CD8-positive, alpha-beta memory T cell (primary cell): Measurements from ENCODE around the gene PLA1A. TPM values are rescaled to one million over a fixed set of nuclear protein-coding genes. Genes with fewer than 3 reads are reported as not detected.
"Not testable (repeated sequence)": the region's sequence is repeated elsewhere in the genome, so short reads cannot be mapped to it uniquely, and the experiment has no call there.

Source experiments
- CTCF ChIA-PET: fragments of 350-600 bp; sonication (Branson Sonifier 250); formaldehyde crosslinking; loops from one replicate; lab custom pipeline; 2021; ENCODE audit warnings: antibody characterized with exemption; lab: Charles Lee
- POLR2A ChIA-PET: fragments of 350-600 bp; sonication (Branson Sonifier 250); formaldehyde crosslinking; loops from one replicate; lab custom pipeline; 2021; ENCODE audit warnings: antibody characterized with exemption; lab: Charles Lee
- DNase-seq, 5 donors: peaks; one replicate each; pipeline versions ENCODE4 v3.0.0 to v3.0.0-alpha.2; 2020 to 2022; ENCODE audit warnings: mixed read lengths in 1 of 5
- H3K27ac ChIP-seq: one replicate; pipeline ENCODE4 v1.7.0; 2013; ENCODE audit warnings: low read depth, mild to moderate bottlenecking, low read length, moderate library complexity
- H3K27me3 ChIP-seq: 2 replicates; pipeline ENCODE4 v1.7.0; 2013; ENCODE audit warnings: low read length, mild to moderate bottlenecking; ENCODE audit not compliant: insufficient read depth, poor library complexity, severe bottlenecking
- H3K36me3 ChIP-seq: 2 replicates; pipeline ENCODE4 v1.7.0; 2013; ENCODE audit warnings: mild to moderate bottlenecking, low read length, moderate library complexity; ENCODE audit not compliant: insufficient read depth
- H3K4me1 ChIP-seq: 2 replicates; pipeline ENCODE4 v1.7.0; 2013; ENCODE audit warnings: mild to moderate bottlenecking, low read length, moderate library complexity; ENCODE audit not compliant: insufficient read depth
- H3K4me3 ChIP-seq: 2 replicates; pipeline ENCODE4 v1.7.0; 2013; ENCODE audit warnings: mild to moderate bottlenecking, low read length
- H3K9me3 ChIP-seq: 2 replicates; pipeline ENCODE4 v1.7.0; 2013; ENCODE audit warnings: mild to moderate bottlenecking, low read length
- H3K27ac Mint-ChIP-seq, 8 donors: one replicate each; pipeline ENCODE4 v1.8.0; 2020 to 2021; ENCODE audit warnings: mixed read lengths in 8 of 8, mild to moderate bottlenecking in 6 of 8, inconsistent platforms in 3 of 8, moderate library complexity in 3 of 8
- H3K27me3 Mint-ChIP-seq, 2 donors: one replicate each; pipeline ENCODE4 v1.8.0; 2020 to 2021; ENCODE audit warnings: mixed read lengths in 2 of 2, mild to moderate bottlenecking in 1 of 2, moderate library complexity in 1 of 2
- H3K36me3 Mint-ChIP-seq, 3 donors: one replicate each; pipeline ENCODE4 v1.8.0; 2020 to 2021; ENCODE audit warnings: mixed read lengths in 3 of 3, inconsistent platforms in 1 of 3, mild to moderate bottlenecking in 1 of 3
- H3K4me1 Mint-ChIP-seq, 3 donors: one replicate each; pipeline ENCODE4 v1.8.0; 2020 to 2021; ENCODE audit warnings: mixed read lengths in 3 of 3, inconsistent platforms in 1 of 3, mild to moderate bottlenecking in 1 of 3
- H3K4me3 Mint-ChIP-seq, 7 donors: one replicate each; pipeline ENCODE4 v1.8.0; 2020 to 2021; ENCODE audit warnings: mixed read lengths in 7 of 7, mild to moderate bottlenecking in 6 of 7, moderate library complexity in 4 of 7, inconsistent platforms in 2 of 7
- H3K9me3 Mint-ChIP-seq, 5 donors: one replicate each; pipeline ENCODE4 v1.8.0; 2020 to 2022; ENCODE audit warnings: mixed read lengths in 5 of 5, mild to moderate bottlenecking in 3 of 5, moderate library complexity in 2 of 5, inconsistent platforms in 1 of 5
- polyA plus RNA-seq: library from polyadenylated mRNA; unstranded; fragments of 300-500 nt; fragmentation: Illumina TruSeq; gene quantifications from one replicate; pipeline ENCODE4 v1.2.3, GENCODE V29; 2021
- total RNA-seq, 2 experiments: library from RNA; stranded (reverse); gene quantifications; one replicate each; pipeline ENCODE4 v1.2.3, GENCODE V29; 2021

Gene PLA1A
- total and polyA plus RNA-seq, 3 experiments from 2014 or later, result 0.16 TPM; not detected in 2

DNA sequence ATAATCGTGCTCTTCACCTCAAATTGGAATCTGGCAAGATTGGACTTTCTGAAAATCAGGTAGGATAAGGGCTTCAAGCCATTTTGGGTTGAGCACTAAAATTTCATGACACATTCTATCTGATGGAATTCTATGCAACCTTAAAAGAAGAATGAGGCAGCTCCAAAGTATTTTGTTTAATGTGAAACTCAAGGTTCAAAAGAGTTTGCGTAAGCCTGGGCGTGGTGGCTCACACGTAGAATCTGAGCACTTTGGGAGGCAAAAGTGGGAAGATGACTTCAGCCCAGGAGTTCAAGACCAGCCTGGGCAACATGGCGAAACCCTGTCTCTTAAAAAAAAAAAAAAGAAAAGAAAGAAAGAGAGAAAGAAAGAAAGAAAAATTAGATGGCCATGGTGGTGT lies 3.6 kb upstream of the PLA1A start:
- Histone ChIP-seq H3K9me3 (no peaks in the 10 kb centered on the region), H3K36me3 (no peaks in the 10 kb centered on the region), H3K4me3 (no peak overlapping the region), H3K27me3 (no peaks in the 10 kb centered on the region), H3K27ac (no peak overlapping the region), H3K4me1 (no peaks in the 10 kb centered on the region)
- Mint-ChIP-seq H3K4me3 (no peak overlapping the region), H3K27ac (no peak overlapping the region), H3K36me3 (no peaks in the 10 kb centered on the region), H3K27me3 (peaks cover 6 to 10% of the 10 kb centered on the region in 2 donors), H3K4me1 (no peaks in the 10 kb centered on the region), H3K9me3 (no peaks in the 10 kb centered on the region)
- no peak for DNase-seq
- ChIA-PET POLR2A (no interaction called here), CTCF (no interaction called here)

DNA sequence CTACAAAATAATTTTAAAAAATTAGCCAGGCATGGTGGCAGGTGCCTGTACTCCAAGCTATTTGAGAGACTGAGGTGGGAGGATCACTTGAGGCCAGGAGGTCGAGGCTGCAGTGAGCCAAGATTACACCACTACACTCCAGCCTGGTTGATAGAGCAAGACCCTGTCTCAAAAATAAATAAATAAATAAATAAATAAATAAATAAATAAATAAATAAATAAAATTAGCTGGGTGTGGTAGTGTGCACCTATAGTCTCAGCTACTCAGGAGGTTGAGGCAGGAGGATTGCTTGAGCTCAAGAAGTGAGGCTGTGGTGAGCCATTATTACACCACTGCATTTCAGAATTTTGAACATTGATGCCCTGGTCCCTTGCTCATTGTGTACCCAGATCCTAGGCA lies 2.8 kb upstream of the PLA1A start:
- H3K27ac ChIP-seq, H3K27ac Mint-ChIP-seq, H3K36me3 ChIP-seq, DNase-seq, H3K4me3 Mint-ChIP-seq, H3K9me3 Mint-ChIP-seq, H3K4me3 ChIP-seq, POLR2A ChIA-PET, CTCF ChIA-PET, H3K36me3 Mint-ChIP-seq, H3K4me1 Mint-ChIP-seq, H3K9me3 ChIP-seq, H3K27me3 ChIP-seq, H3K4me1 ChIP-seq: not testable (repeated sequence)
- H3K27me3 Mint-ChIP-seq, result peaks cover 6 to 13% of the 10 kb centered on the region in 2 donors

DNA sequence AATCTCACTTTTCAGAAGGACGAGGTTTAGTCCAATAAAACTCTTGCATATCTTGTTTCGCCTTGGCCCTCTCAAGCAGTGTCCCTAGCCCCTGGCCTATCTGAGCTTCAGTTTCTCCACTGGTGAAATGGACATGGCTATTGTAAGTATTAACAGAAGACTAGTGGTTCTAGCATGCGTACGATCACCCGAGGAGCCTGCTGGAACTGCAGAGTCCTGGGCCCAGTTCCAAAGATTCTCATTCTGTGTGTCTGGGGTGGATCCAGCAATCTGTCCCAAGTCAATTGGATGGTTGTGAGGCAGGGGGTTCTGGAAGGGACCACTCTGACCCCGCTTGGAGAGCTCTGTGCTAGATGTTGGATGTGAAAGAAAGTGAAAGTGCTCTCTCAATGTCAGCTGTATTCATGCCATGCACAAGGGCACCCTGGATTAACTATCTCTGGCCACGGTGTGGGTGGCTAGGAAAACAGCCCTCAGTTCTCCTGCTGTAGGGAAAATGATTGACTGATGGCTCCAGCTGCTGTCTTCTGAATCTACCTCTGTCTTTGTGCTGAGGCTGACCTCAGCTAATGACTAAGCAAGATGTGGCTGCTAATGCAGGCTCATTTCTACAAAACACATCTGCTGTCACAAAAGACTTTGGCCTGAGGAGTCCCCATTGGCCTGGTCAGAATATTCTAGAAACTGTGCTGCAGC lies 1.9 kb upstream of the PLA1A start:
- Histone ChIP-seq H3K27me3 (no peaks in the 10 kb centered on the region), H3K9me3 (no peaks in the 10 kb centered on the region), H3K27ac (no peak overlapping the region), H3K4me3 (no peak overlapping the region), H3K4me1 (no peaks in the 10 kb centered on the region), H3K36me3 (no peaks in the 10 kb centered on the region)
- Mint-ChIP-seq H3K4me1 (no peaks in the 10 kb centered on the region), H3K27ac (no peak overlapping the region), H3K36me3 (no peaks in the 10 kb centered on the region), H3K27me3 (peaks cover 6 to 7% of the 10 kb centered on the region in 2 donors), H3K4me3 (no peak overlapping the region), H3K9me3 (no peaks in the 10 kb centered on the region)
- no peak for DNase-seq
- CTCF ChIA-PET, result no interaction called here
- POLR2A ChIA-PET, result no interaction called here

DNA sequence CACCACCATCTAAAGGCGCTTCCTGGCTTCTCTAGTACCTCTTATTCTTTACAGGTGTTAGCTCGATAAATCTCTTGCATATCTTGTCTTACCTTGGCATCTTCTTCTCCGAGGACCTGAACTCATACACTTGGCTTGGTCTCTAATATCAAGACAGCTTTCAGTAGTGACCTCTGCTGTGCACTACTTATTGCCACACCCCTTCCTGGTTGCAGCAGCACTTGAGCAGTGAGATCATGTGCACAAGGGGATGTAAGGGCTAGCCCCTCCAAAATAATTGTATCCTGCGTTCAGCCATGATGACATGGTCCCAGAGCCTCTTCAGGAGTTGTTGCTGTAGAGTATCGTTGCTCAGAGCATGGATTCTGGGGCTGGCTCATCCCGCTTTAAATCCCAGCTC lies 1.3 kb upstream of the PLA1A start:
- H3K4me3 Mint-ChIP-seq, result no peak overlapping the region

DNA sequence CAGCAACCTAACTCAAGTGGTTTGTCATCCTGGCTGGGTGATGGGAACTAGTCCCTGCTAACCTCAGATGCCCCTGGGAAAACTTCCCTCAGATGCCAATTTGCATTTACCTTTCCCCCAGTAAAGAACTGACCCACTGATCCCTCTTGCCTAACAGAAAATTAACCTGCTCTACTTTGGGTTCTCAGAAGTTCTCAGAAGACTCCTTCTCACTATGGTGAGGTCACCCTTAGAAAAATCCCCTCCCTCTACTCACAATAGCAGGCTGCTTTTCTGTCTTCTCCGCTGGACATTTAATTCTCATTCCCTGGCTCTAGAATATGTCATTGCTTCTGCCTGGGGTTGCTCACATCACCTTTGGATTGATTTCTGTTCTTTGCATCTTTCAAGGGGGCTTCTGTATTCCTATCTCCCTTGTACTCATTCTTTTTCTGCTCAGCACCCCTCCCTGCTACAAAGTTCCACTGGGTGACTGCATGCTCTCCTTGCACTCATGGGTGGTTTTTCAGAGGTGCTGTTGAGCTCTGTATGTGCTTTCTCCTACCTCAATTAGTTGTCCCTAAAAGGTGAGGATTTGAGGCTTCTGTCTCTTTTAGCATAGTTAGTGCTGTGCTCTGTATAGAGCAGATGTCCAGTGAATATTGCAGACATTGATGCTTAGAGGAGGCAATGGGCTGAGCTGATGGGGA lies 869 bp downstream of the PLA1A start:
- ChIA-PET CTCF (no interaction called here), POLR2A (no interaction called here)
- Mint-ChIP-seq H3K27me3 (peaks cover 0 to 4% of the 10 kb centered on the region in 2 donors), H3K4me3 (no peak overlapping the region), H3K36me3 (peaks cover 0 to 2% (median 0%) of the 10 kb centered on the region in 3 donors), H3K27ac (peak overlapping the region in 1 of 8 donors; percentile 29), H3K9me3 (no peaks in the 10 kb centered on the region), H3K4me1 (no peaks in the 10 kb centered on the region)
- no peak for DNase-seq
- no peak overlapping the region for H3K4me3 ChIP-seq
- no peaks in the 10 kb centered on the region for H3K9me3 ChIP-seq
- no peak overlapping the region for H3K27ac ChIP-seq
- H3K4me1 ChIP-seq, result no peaks in the 10 kb centered on the region
- H3K36me3 ChIP-seq, result no peaks in the 10 kb centered on the region
- no peaks in the 10 kb centered on the region for H3K27me3 ChIP-seq

More for the DNA sequence above, 1.3 kb upstream of the PLA1A start:
- Mint-ChIP-seq H3K9me3 (no peaks in the 10 kb centered on the region), H3K36me3 (no peaks in the 10 kb centered on the region), H3K4me1 (no peaks in the 10 kb centered on the region), H3K27me3 (peaks cover 5 to 6% of the 10 kb centered on the region in 2 donors), H3K27ac (peak overlapping the region in 1 of 8 donors; percentile 94)
- no peak overlapping the region for H3K4me3 ChIP-seq
- DNase-seq, result no peak
- no peak overlapping the region for H3K27ac ChIP-seq
- no peaks in the 10 kb centered on the region for H3K36me3 ChIP-seq
- no peaks in the 10 kb centered on the region for H3K9me3 ChIP-seq
- H3K27me3 ChIP-seq, result no peaks in the 10 kb centered on the region
- ChIA-PET POLR2A (no interaction called here), CTCF (no interaction called here)
- no peaks in the 10 kb centered on the region for H3K4me1 ChIP-seq

DNA sequence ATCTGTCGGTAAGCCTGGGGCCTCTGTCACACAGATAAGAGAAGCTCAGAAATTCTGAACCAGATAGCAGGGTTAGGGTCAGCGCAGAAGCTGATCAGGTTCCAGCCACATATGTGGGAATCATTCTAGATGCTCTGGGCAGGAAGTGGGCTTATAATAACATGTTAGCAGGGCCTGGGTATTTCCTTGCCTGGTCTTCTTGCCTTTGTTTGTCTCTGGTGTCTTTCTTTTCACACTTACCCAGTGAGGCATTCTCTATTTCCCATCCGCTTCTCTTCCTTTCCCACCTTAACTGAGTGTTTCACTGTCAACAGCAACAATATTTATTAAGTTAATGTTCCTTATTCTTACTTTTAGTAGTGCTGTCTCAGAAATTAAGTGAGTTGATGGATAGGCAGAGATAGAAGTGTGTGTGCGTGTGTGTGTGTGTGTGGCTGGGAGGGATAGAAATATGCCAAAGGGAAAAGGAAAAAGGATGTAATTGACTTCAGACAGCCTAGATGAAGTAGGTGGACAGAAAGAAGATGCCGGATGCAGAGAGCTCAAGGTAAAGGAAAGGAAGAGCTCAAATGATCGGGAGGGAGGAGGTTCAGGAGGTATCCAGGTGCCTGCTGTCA lies 2.0 kb downstream of the PLA1A start:
- H3K4me3 ChIP-seq, result no peak overlapping the region
- H3K27ac ChIP-seq, result no peak overlapping the region
- Mint-ChIP-seq H3K27ac (peak overlapping the region in 2 of 8 donors; percentile 11 to 41), H3K36me3 (peaks cover 0 to 2% (median 0%) of the 10 kb centered on the region in 3 donors), H3K4me1 (no peaks in the 10 kb centered on the region), H3K9me3 (no peaks in the 10 kb centered on the region), H3K4me3 (no peak overlapping the region), H3K27me3 (peaks cover 0 to 4% of the 10 kb centered on the region in 2 donors)
- CTCF ChIA-PET, result no interaction called here
- H3K27me3 ChIP-seq, result no peaks in the 10 kb centered on the region
- H3K9me3 ChIP-seq, result no peaks in the 10 kb centered on the region
- H3K36me3 ChIP-seq, result no peaks in the 10 kb centered on the region
- H3K4me1 ChIP-seq, result no peaks in the 10 kb centered on the region
- POLR2A ChIA-PET, result no interaction called here
- DNase-seq, result no peak

DNA sequence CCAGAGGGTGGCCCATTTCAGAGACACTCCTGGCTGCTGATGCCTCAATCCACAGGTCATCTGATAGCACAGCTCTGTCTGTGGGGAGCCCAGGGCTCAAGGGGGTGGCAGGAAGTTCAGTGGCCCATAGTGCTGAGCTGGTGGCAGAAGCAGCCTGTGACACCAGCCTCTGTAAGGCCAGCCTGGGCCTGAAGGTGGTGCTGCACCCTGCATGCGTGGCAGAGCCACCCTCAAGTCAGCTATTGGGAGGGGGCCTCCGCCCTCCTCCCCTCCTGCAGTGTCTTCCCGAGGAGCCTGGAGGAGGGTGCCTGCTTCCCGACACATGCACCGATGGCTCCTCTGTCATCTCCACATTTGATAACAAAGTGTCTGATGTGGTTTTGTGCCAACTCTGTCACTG lies 3.0 kb downstream of the PLA1A start:
- Histone ChIP-seq H3K4me3 (no peak overlapping the region), H3K9me3 (no peaks in the 10 kb centered on the region), H3K4me1 (no peaks in the 10 kb centered on the region), H3K36me3 (no peaks in the 10 kb centered on the region), H3K27me3 (no peaks in the 10 kb centered on the region), H3K27ac (no peak overlapping the region)
- Mint-ChIP-seq H3K4me3 (no peak overlapping the region), H3K27ac (peak overlapping the region in 1 of 8 donors; percentile 8), H3K4me1 (no peaks in the 10 kb centered on the region), H3K36me3 (peaks cover 0 to 2% (median 0%) of the 10 kb centered on the region in 3 donors), H3K9me3 (no peaks in the 10 kb centered on the region), H3K27me3 (peaks cover 0 to 4% of the 10 kb centered on the region in 2 donors)
- CTCF ChIA-PET, result interaction anchor here (0.8 to 1.7 kb wide), 2 partner anchors 8 to 13 kb away, joined by 3 to 4 read pairs; no protein-coding TSS in a partner anchor
- POLR2A ChIA-PET, result no interaction called here
- no peak for DNase-seq

DNA sequence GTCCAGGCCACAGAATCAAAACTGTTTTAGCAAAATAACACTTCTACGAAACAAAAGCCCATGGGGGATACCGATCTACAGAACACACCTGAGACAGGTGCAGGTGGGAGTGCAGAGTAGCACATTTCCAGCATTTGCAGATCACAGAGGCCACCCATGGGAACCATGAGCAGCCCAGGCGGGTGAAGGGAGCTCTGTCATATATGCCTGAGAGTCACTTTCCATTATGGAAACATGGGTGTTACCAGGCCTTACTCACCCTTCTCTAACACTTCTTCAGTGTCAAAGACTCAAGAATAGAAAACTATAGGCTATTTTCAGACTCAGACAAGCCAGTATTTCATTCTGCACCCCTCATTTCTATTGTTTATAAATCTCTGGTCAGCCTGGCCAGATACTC lies 3.5 kb downstream of the PLA1A start:
- no peak overlapping the region for H3K27ac ChIP-seq
- POLR2A ChIA-PET, result no interaction called here
- Mint-ChIP-seq H3K27ac (no peak overlapping the region), H3K4me3 (no peak overlapping the region), H3K36me3 (peaks cover 0 to 2% (median 0%) of the 10 kb centered on the region in 3 donors), H3K27me3 (peaks cover 0 to 4% of the 10 kb centered on the region in 2 donors), H3K4me1 (no peaks in the 10 kb centered on the region), H3K9me3 (no peaks in the 10 kb centered on the region)
- no peak for DNase-seq
- no peaks in the 10 kb centered on the region for H3K27me3 ChIP-seq
- no peaks in the 10 kb centered on the region for H3K9me3 ChIP-seq
- no peaks in the 10 kb centered on the region for H3K36me3 ChIP-seq
- no peak overlapping the region for H3K4me3 ChIP-seq
- CTCF ChIA-PET, result interaction anchor here (0.8 to 1.7 kb wide), 2 partner anchors 8 to 14 kb away, joined by 3 to 4 read pairs; no protein-coding TSS in a partner anchor
- H3K4me1 ChIP-seq, result no peaks in the 10 kb centered on the region
